Measurements from ENCODE around the gene ATP2B3.

ATP2B3 gene

GRCh38 chrX:153517946-153518834 is 748 bp downstream of the ATP2B3 start:
- TF ChIP-seq JUND (IDR thresholded peaks at IDR 0.05; ENCODE audit: low read depth): no peak

GRCh38 chrX:153519569-153520286 is 2.3 kb downstream of the ATP2B3 start:
- no peak for TF ChIP-seq JUND (IDR thresholded peaks at IDR 0.05; ENCODE audit: low read depth)
- in situ Hi-C loops (cut with HindIII; ENCODE audit: low pct_unique_long_range_greater_than_20kb, low sequenced_read_pairs): no loop called here
- DNase-seq (ENCODE audit: low read depth in 1 of 2, low spot score in 1 of 2): no peak

More at GRCh38 chrX:153517946-153518834, 748 bp downstream of the ATP2B3 start:
- in situ Hi-C loops (cut with HindIII; ENCODE audit: low pct_unique_long_range_greater_than_20kb, low sequenced_read_pairs): no loop called here
- DNase-seq (ENCODE audit: low read depth in 1 of 2, low spot score in 1 of 2): no peak

- no peak for TF ChIP-seq JUND (IDR thresholded peaks at IDR 0.05; ENCODE audit: low read depth)
- DNase-seq (ENCODE audit: low read depth in 1 of 2, low spot score in 1 of 2): no peak
- in situ Hi-C loops (cut with HindIII; ENCODE audit: low pct_unique_long_range_greater_than_20kb, low sequenced_read_pairs): no loop called here
Measured at GRCh38 chrX:153520287-153520917, 3.0 kb downstream of the ATP2B3 start.

GRCh38 chrX:153521034-153521433 is 3.6 kb downstream of the ATP2B3 start:
- no peak for DNase-seq (ENCODE audit: low read depth in 1 of 2, low spot score in 1 of 2)
- in situ Hi-C loops (cut with HindIII; ENCODE audit: low pct_unique_long_range_greater_than_20kb, low sequenced_read_pairs): no loop called here
- no peak for TF ChIP-seq JUND (IDR thresholded peaks at IDR 0.05; ENCODE audit: low read depth)

GRCh38 chrX:153522259-153522658 is 4.8 kb downstream of the ATP2B3 start:
- no peak for TF ChIP-seq JUND (IDR thresholded peaks at IDR 0.05; ENCODE audit: low read depth)
- no peak for DNase-seq (ENCODE audit: low read depth in 1 of 2, low spot score in 1 of 2)
- in situ Hi-C loops (cut with HindIII; ENCODE audit: low pct_unique_long_range_greater_than_20kb, low sequenced_read_pairs): no loop called here

- in situ Hi-C loops (cut with HindIII; ENCODE audit: low pct_unique_long_range_greater_than_20kb, low sequenced_read_pairs): no loop called here
- DNase-seq (ENCODE audit: low read depth in 1 of 2, low spot score in 1 of 2): no peak
- no peak for TF ChIP-seq JUND (IDR thresholded peaks at IDR 0.05; ENCODE audit: low read depth)
Measured at GRCh38 chrX:153523269-153523668, 5.8 kb downstream of the ATP2B3 start.

GRCh38 chrX:153524234-153524633 is 6.8 kb downstream of the ATP2B3 start:
- no peak for TF ChIP-seq JUND (IDR thresholded peaks at IDR 0.05; ENCODE audit: low read depth)
- in situ Hi-C loops (cut with HindIII; ENCODE audit: low pct_unique_long_range_greater_than_20kb, low sequenced_read_pairs): no loop called here
- no peak for DNase-seq (ENCODE audit: low read depth in 1 of 2, low spot score in 1 of 2)

GRCh38 chrX:153525451-153525850 is 8.0 kb downstream of the ATP2B3 start:
- DNase-seq (ENCODE audit: low read depth in 1 of 2, low spot score in 1 of 2): no peak
- in situ Hi-C loops (cut with HindIII; ENCODE audit: low pct_unique_long_range_greater_than_20kb, low sequenced_read_pairs): no loop called here
- TF ChIP-seq JUND (IDR thresholded peaks at IDR 0.05; ENCODE audit: low read depth): no peak

GRCh38 chrX:153526042-153526441 is 8.6 kb downstream of the ATP2B3 start:
- TF ChIP-seq JUND (IDR thresholded peaks at IDR 0.05; ENCODE audit: low read depth): no peak
- in situ Hi-C loops (cut with HindIII; ENCODE audit: low pct_unique_long_range_greater_than_20kb, low sequenced_read_pairs): no loop called here
- no peak for DNase-seq (ENCODE audit: low read depth in 1 of 2, low spot score in 1 of 2)

GRCh38 chrX:153526801-153527200 is 9.4 kb downstream of the ATP2B3 start:
- no peak for TF ChIP-seq JUND (IDR thresholded peaks at IDR 0.05; ENCODE audit: low read depth)
- in situ Hi-C loops (cut with HindIII; ENCODE audit: low pct_unique_long_range_greater_than_20kb, low sequenced_read_pairs): no loop called here
- no peak for DNase-seq (ENCODE audit: low read depth in 1 of 2, low spot score in 1 of 2)

- TF ChIP-seq JUND (IDR thresholded peaks at IDR 0.05; ENCODE audit: low read depth): no peak
- in situ Hi-C loops (cut with HindIII; ENCODE audit: low pct_unique_long_range_greater_than_20kb, low sequenced_read_pairs): no loop called here
- DNase-seq (ENCODE audit: low read depth in 1 of 2, low spot score in 1 of 2): no peak
Measured at GRCh38 chrX:153527208-153527607, 9.8 kb downstream of the ATP2B3 start.

- no peak for TF ChIP-seq JUND (IDR thresholded peaks at IDR 0.05; ENCODE audit: low read depth)
- DNase-seq (ENCODE audit: low read depth in 1 of 2, low spot score in 1 of 2): no peak
- in situ Hi-C loops (cut with HindIII; ENCODE audit: low pct_unique_long_range_greater_than_20kb, low sequenced_read_pairs): no loop called here
Measured at GRCh38 chrX:153530411-153531129, 13.1 kb downstream of the ATP2B3 start.

All from T47D (cell line).